ENCODE measurements around the gene MELK. TPM values are rescaled to one million over a fixed set of nuclear protein-coding genes. Genes with fewer than 3 reads are reported as not detected.

Gene MELK
- total and polyA plus RNA-seq, 2 of the 13 experiments (the other 11 are each of a cell fraction or from before 2014, with no cell fraction given): 16.7 to 50.4 TPM

GRCh38 chr9:36572515-36573418 lies at the start of gene MELK (continued):
- TF ChIP-seq AHR (CRISPR knock-in tag; IDR thresholded peaks at IDR 0.05): peak; percentile 70; the same call in 1 of the 2 replicates
- TF ChIP-seq ZNF335 (CRISPR knock-in tag; IDR thresholded peaks at IDR 0.05): no peak
- no peak for TF ChIP-seq ZC3H4 (CRISPR knock-in tag; IDR thresholded peaks at IDR 0.05; ENCODE audit: borderline replicate concordance)
- peak in 1 of 2 experiments; percentile 81; a peak in 2 of 4 replicates for TF ChIP-seq ATF4 (CRISPR knock-in tag; IDR thresholded peaks at IDR 0.05)
- peak; percentile 59; the same call in 1 of the 2 replicates for TF ChIP-seq ZNF292 (CRISPR knock-in tag; IDR thresholded peaks at IDR 0.05; ENCODE audit: borderline replicate concordance, low read depth)
- 0 out of 2 replicates have a peak, but pooled peaks have one; percentile 25 for TF ChIP-seq NFE2L1 (CRISPR knock-in tag; IDR thresholded peaks at IDR 0.05; ENCODE audit: borderline replicate concordance)
- TF ChIP-seq CAMTA2 (CRISPR knock-in tag; IDR thresholded peaks at IDR 0.05; ENCODE audit: borderline replicate concordance): 0 out of 2 replicates have a peak, but pooled peaks have one; percentile 40
- TF ChIP-seq ZNF841 (CRISPR knock-in tag; IDR thresholded peaks at IDR 0.05; ENCODE audit: borderline replicate concordance): no peak
- no peak for TF ChIP-seq PREB (CRISPR knock-in tag; IDR thresholded peaks at IDR 0.05)
- TF ChIP-seq CENPX (CRISPR knock-in tag; IDR thresholded peaks at IDR 0.05): no peak
- TF ChIP-seq ZNF557 (CRISPR knock-in tag; IDR thresholded peaks at IDR 0.05): no peak
- no peak for TF ChIP-seq HOXA7 (CRISPR knock-in tag; IDR thresholded peaks at IDR 0.05)
- peak; percentile 70; the same call in 1 of the 2 replicates for TF ChIP-seq SPEN (CRISPR knock-in tag; IDR thresholded peaks at IDR 0.05; ENCODE audit: low read depth)
- no peak for TF ChIP-seq ZNF414 (CRISPR knock-in tag; IDR thresholded peaks at IDR 0.05)
- peak; percentile 47; the same call in 1 of the 2 replicates for TF ChIP-seq ESRRA (CRISPR knock-in tag; IDR thresholded peaks at IDR 0.05; ENCODE audit: low read depth)
- no peak for TF ChIP-seq NFIB (CRISPR knock-in tag; IDR thresholded peaks at IDR 0.05; ENCODE audit: borderline replicate concordance)
- no peak for TF ChIP-seq ZNF792 (CRISPR knock-in tag; IDR thresholded peaks at IDR 0.05)
- TF ChIP-seq HNF1A (IDR thresholded peaks at IDR 0.05; ENCODE audit: low read depth): no peak
- peak; percentile 35; the same call in 1 of the 2 replicates for TF ChIP-seq HNF1A (CRISPR knock-in tag; IDR thresholded peaks at IDR 0.05; ENCODE audit: borderline replicate concordance)
- peak; percentile 78 for TF ChIP-seq DMAP1 (CRISPR knock-in tag; IDR thresholded peaks at IDR 0.05)
